HEK293 (cell line): ENCODE data around the gene SEC63.
A peak's percentile ranks its signal among the peaks of the same experiment; 100 is the strongest.

Source experiments
- CTCF ChIA-PET: fragments of 350-600 bp; formaldehyde crosslinking; extraction: SDS; loops from one replicate; lab custom pipeline; 2021; ENCODE audit warnings: antibody characterized with exemption; lab: Yijun Ruan, JAX
- POLR2A ChIA-PET: fragments of 300-600 bp; formaldehyde crosslinking; extraction: SDS; loops from one replicate; lab custom pipeline; 2020; ENCODE audit warnings: antibody characterized with exemption, inconsistent platforms; lab: Yijun Ruan, JAX
- H3K27ac ChIP-seq: fragments of 200-500 bp; sonication (Bioruptor generic); 2 replicates; pipeline ENCODE4 v1.5.1; 2014; ENCODE audit warnings: low read depth, low read length, control low read depth, inconsistent platforms; ENCODE audit errors: extremely low read depth
- H3K36me3 ChIP-seq, 2 experiments: fragments of 200-500 bp in 1 of 2; sonication (Bioruptor generic) in 1 of 2; 1 replicate in 1 of 2; 2 replicates in 1 of 2; pipeline ENCODE4 v1.5.1; 2014 to 2017; ENCODE audit warnings: inconsistent platforms in 2 of 2, low read length in 2 of 2; ENCODE audit not compliant: control insufficient read depth in 2 of 2, insufficient read depth in 1 of 2
- H3K4me1 ChIP-seq: fragments of 200-500 bp; sonication (Bioruptor generic); 2 replicates; pipeline ENCODE4 v1.5.1; 2014; ENCODE audit warnings: mild to moderate bottlenecking, low read length, inconsistent platforms; ENCODE audit not compliant: control insufficient read depth, insufficient read depth
- H3K4me3 ChIP-seq: 2 replicates; pipeline ENCODE4 v1.5.1; 2011; ENCODE audit warnings: low read depth, mild to moderate bottlenecking, control low read depth, low read length, moderate library complexity
- H3K9me3 ChIP-seq: fragments of 200-500 bp; sonication (Bioruptor generic); 2 replicates; pipeline ENCODE4 v1.5.1; 2014; ENCODE audit warnings: low read depth, low read length, inconsistent platforms; ENCODE audit not compliant: control insufficient read depth, insufficient read depth
- GLIS2 ChIP-seq: fragments of 450-650 bp; formaldehyde crosslinking; IDR thresholded peaks from 2 replicates; pipeline ENCODE4 v1.5.1; 2016; ENCODE audit warnings: missing biosample characterization, missing genetic modification characterization
- INSM2 ChIP-seq: fragments of 450-650 bp; formaldehyde crosslinking; IDR thresholded peaks from 2 replicates; pipeline ENCODE4 v1.5.1; 2016; ENCODE audit warnings: missing biosample characterization, missing genetic modification characterization
- KLF10 ChIP-seq: fragments of 450-650 bp; IDR thresholded peaks from 2 replicates; pipeline ENCODE4 v1.5.1; 2018; ENCODE audit warnings: missing biosample characterization, mild to moderate bottlenecking, missing genetic modification characterization
- SP3 ChIP-seq: fragments of 450-650 bp; formaldehyde crosslinking; IDR thresholded peaks from 2 replicates; pipeline ENCODE4 v1.5.1; 2016; ENCODE audit warnings: missing biosample characterization, missing genetic modification characterization
- ZBTB17 ChIP-seq: fragments of 450-650 bp; formaldehyde crosslinking; IDR thresholded peaks from 2 replicates; pipeline ENCODE4 v1.5.1; 2016; ENCODE audit warnings: missing biosample characterization, missing genetic modification characterization
- ZEB2 ChIP-seq: fragments of 450-650 bp; formaldehyde crosslinking; IDR thresholded peaks from 2 replicates; pipeline ENCODE4 v1.5.1; 2016; ENCODE audit warnings: missing biosample characterization, missing genetic modification characterization
- ZNF221 ChIP-seq: fragments of 450-650 bp; formaldehyde crosslinking; IDR thresholded peaks from 2 replicates; pipeline ENCODE4 v1.5.1; 2017; ENCODE audit warnings: missing biosample characterization, missing genetic modification characterization, borderline replicate concordance
- ZNF488 ChIP-seq: fragments of 450-650 bp; formaldehyde crosslinking; IDR thresholded peaks from 2 replicates; pipeline ENCODE4 v1.5.1; 2016; ENCODE audit warnings: missing biosample characterization, missing genetic modification characterization
- ZNF660 ChIP-seq: fragments of 450-650 bp; IDR thresholded peaks from 2 replicates; pipeline ENCODE4 v1.5.1; 2018; ENCODE audit warnings: missing biosample characterization, mild to moderate bottlenecking, missing genetic modification characterization
- ZNF785 ChIP-seq: fragments of 450-650 bp; formaldehyde crosslinking; IDR thresholded peaks from 2 replicates; pipeline ENCODE4 v1.5.1; 2016; ENCODE audit warnings: missing biosample characterization, missing genetic modification characterization
- ZSCAN30 ChIP-seq: fragments of 450-650 bp; IDR thresholded peaks from 2 replicates; pipeline ENCODE4 v1.5.1; 2018; ENCODE audit warnings: missing biosample characterization, mild to moderate bottlenecking, missing genetic modification characterization, moderate library complexity
- TF ChIP-seq, protein P1 (sequence below): fragments of 450-650 bp; formaldehyde crosslinking; IDR thresholded peaks from 2 replicates; pipeline ENCODE4 v1.5.1; 2016; ENCODE audit warnings: missing biosample characterization, missing genetic modification characterization
- TF ChIP-seq, protein P2 (sequence below): fragments of 450-650 bp; formaldehyde crosslinking; IDR thresholded peaks from 2 replicates; pipeline ENCODE4 v1.5.1; 2016; ENCODE audit warnings: missing biosample characterization, missing genetic modification characterization
- TF ChIP-seq, protein P3 (sequence below): fragments of 450-650 bp; formaldehyde crosslinking; IDR thresholded peaks from 2 replicates; pipeline ENCODE4 v1.5.1; 2017; ENCODE audit warnings: missing biosample characterization, missing genetic modification characterization
- TF ChIP-seq, protein P4 (sequence below): fragments of 450-650 bp; formaldehyde crosslinking; IDR thresholded peaks from 2 replicates; pipeline ENCODE4 v1.5.1; 2016; ENCODE audit warnings: missing biosample characterization, missing genetic modification characterization, borderline replicate concordance
- TF ChIP-seq, protein P5 (sequence below): fragments of 450-650 bp; formaldehyde crosslinking; IDR thresholded peaks from 2 replicates; pipeline ENCODE4 v1.5.1; 2016; ENCODE audit warnings: missing biosample characterization, missing genetic modification characterization
- TF ChIP-seq, protein P6 (sequence below): fragments of 450-650 bp; formaldehyde crosslinking; IDR thresholded peaks from 2 replicates; pipeline ENCODE4 v1.5.1; 2016; ENCODE audit warnings: missing biosample characterization, missing genetic modification characterization, borderline replicate concordance

SEC63 gene, protein sequence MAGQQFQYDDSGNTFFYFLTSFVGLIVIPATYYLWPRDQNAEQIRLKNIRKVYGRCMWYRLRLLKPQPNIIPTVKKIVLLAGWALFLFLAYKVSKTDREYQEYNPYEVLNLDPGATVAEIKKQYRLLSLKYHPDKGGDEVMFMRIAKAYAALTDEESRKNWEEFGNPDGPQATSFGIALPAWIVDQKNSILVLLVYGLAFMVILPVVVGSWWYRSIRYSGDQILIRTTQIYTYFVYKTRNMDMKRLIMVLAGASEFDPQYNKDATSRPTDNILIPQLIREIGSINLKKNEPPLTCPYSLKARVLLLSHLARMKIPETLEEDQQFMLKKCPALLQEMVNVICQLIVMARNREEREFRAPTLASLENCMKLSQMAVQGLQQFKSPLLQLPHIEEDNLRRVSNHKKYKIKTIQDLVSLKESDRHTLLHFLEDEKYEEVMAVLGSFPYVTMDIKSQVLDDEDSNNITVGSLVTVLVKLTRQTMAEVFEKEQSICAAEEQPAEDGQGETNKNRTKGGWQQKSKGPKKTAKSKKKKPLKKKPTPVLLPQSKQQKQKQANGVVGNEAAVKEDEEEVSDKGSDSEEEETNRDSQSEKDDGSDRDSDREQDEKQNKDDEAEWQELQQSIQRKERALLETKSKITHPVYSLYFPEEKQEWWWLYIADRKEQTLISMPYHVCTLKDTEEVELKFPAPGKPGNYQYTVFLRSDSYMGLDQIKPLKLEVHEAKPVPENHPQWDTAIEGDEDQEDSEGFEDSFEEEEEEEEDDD

GRCh38 chr6:107957909-107958688, at the start of gene SEC63:
Gene SEC63 (minus strand): TSS chr6:107958208. CDS start chr6:107958009, 199 bp downstream.
- H3K36me3 ChIP-seq: no peaks in the 10 kb centered on the region; a peak in 1 of 3 replicates
- H3K9me3 ChIP-seq: no peaks in the 10 kb centered on the region
- H3K27ac ChIP-seq: peak within 1 kb of the TSS; percentile 88
- peak within 1 kb of the TSS; percentile 59 for H3K4me3 ChIP-seq
- no peaks in the 10 kb centered on the region; the same call in 1 of the 2 replicates for H3K4me1 ChIP-seq
- CTCF ChIA-PET: interaction anchor here (0.6 kb wide), 1 partner anchor 282 kb away, joined by 4 read pairs; no protein-coding TSS in a partner anchor
- POLR2A ChIA-PET: interaction anchor here (0.6 to 3.1 kb wide), 25 partner anchors 8 to 1136 kb away, joined by 3 to 13 read pairs (median 4); partner anchors contain the start of genes AFG1L, FOXO3, PDSS2 and SNX3
- TF ChIP-seq ZNF488 (tag by site-specific recombination): no peak
- TF ChIP-seq, protein P1, sequence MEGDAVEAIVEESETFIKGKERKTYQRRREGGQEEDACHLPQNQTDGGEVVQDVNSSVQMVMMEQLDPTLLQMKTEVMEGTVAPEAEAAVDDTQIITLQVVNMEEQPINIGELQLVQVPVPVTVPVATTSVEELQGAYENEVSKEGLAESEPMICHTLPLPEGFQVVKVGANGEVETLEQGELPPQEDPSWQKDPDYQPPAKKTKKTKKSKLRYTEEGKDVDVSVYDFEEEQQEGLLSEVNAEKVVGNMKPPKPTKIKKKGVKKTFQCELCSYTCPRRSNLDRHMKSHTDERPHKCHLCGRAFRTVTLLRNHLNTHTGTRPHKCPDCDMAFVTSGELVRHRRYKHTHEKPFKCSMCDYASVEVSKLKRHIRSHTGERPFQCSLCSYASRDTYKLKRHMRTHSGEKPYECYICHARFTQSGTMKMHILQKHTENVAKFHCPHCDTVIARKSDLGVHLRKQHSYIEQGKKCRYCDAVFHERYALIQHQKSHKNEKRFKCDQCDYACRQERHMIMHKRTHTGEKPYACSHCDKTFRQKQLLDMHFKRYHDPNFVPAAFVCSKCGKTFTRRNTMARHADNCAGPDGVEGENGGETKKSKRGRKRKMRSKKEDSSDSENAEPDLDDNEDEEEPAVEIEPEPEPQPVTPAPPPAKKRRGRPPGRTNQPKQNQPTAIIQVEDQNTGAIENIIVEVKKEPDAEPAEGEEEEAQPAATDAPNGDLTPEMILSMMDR: peak; percentile 71
- peak; percentile 53 for TF ChIP-seq ZEB2
- TF ChIP-seq ZNF660 (tag by site-specific recombination): peak; percentile 48; the same call in 1 of the 2 replicates
- TF ChIP-seq, protein P2, sequence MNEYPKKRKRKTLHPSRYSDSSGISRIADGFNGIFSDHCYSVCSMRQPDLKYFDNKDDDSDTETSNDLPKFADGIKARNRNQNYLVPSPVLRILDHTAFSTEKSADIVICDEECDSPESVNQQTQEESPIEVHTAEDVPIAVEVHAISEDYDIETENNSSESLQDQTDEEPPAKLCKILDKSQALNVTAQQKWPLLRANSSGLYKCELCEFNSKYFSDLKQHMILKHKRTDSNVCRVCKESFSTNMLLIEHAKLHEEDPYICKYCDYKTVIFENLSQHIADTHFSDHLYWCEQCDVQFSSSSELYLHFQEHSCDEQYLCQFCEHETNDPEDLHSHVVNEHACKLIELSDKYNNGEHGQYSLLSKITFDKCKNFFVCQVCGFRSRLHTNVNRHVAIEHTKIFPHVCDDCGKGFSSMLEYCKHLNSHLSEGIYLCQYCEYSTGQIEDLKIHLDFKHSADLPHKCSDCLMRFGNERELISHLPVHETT (tag by site-specific recombination): 0 out of 2 replicates have a peak, but pooled peaks have one; percentile 28
- TF ChIP-seq, protein P3, sequence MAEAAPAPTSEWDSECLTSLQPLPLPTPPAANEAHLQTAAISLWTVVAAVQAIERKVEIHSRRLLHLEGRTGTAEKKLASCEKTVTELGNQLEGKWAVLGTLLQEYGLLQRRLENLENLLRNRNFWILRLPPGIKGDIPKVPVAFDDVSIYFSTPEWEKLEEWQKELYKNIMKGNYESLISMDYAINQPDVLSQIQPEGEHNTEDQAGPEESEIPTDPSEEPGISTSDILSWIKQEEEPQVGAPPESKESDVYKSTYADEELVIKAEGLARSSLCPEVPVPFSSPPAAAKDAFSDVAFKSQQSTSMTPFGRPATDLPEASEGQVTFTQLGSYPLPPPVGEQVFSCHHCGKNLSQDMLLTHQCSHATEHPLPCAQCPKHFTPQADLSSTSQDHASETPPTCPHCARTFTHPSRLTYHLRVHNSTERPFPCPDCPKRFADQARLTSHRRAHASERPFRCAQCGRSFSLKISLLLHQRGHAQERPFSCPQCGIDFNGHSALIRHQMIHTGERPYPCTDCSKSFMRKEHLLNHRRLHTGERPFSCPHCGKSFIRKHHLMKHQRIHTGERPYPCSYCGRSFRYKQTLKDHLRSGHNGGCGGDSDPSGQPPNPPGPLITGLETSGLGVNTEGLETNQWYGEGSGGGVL (tag by site-specific recombination): peak; percentile 98
- TF ChIP-seq, protein P4, sequence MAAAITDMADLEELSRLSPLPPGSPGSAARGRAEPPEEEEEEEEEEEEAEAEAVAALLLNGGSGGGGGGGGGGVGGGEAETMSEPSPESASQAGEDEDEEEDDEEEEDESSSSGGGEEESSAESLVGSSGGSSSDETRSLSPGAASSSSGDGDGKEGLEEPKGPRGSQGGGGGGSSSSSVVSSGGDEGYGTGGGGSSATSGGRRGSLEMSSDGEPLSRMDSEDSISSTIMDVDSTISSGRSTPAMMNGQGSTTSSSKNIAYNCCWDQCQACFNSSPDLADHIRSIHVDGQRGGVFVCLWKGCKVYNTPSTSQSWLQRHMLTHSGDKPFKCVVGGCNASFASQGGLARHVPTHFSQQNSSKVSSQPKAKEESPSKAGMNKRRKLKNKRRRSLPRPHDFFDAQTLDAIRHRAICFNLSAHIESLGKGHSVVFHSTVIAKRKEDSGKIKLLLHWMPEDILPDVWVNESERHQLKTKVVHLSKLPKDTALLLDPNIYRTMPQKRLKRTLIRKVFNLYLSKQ: no peak
- TF ChIP-seq ZNF785 (tag by site-specific recombination): peak; percentile 78; the same call in 1 of the 2 replicates
- TF ChIP-seq, protein P5, sequence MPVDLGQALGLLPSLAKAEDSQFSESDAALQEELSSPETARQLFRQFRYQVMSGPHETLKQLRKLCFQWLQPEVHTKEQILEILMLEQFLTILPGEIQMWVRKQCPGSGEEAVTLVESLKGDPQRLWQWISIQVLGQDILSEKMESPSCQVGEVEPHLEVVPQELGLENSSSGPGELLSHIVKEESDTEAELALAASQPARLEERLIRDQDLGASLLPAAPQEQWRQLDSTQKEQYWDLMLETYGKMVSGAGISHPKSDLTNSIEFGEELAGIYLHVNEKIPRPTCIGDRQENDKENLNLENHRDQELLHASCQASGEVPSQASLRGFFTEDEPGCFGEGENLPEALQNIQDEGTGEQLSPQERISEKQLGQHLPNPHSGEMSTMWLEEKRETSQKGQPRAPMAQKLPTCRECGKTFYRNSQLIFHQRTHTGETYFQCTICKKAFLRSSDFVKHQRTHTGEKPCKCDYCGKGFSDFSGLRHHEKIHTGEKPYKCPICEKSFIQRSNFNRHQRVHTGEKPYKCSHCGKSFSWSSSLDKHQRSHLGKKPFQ: no peak
- TF ChIP-seq, protein P6, sequence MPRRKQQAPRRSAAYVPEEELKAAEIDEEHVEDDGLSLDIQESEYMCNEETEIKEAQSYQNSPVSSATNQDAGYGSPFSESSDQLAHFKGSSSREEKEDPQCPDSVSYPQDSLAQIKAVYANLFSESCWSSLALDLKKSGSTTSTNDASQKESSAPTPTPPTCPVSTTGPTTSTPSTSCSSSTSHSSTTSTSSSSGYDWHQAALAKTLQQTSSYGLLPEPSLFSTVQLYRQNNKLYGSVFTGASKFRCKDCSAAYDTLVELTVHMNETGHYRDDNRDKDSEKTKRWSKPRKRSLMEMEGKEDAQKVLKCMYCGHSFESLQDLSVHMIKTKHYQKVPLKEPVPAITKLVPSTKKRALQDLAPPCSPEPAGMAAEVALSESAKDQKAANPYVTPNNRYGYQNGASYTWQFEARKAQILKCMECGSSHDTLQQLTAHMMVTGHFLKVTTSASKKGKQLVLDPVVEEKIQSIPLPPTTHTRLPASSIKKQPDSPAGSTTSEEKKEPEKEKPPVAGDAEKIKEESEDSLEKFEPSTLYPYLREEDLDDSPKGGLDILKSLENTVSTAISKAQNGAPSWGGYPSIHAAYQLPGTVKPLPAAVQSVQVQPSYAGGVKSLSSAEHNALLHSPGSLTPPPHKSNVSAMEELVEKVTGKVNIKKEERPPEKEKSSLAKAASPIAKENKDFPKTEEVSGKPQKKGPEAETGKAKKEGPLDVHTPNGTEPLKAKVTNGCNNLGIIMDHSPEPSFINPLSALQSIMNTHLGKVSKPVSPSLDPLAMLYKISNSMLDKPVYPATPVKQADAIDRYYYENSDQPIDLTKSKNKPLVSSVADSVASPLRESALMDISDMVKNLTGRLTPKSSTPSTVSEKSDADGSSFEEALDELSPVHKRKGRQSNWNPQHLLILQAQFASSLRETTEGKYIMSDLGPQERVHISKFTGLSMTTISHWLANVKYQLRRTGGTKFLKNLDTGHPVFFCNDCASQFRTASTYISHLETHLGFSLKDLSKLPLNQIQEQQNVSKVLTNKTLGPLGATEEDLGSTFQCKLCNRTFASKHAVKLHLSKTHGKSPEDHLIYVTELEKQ: no peak; the same call in 1 of the 2 replicates
- TF ChIP-seq ZNF221 (tag by site-specific recombination): no peak
- TF ChIP-seq GLIS2 (tag by site-specific recombination): peak; percentile 92
- peak; percentile 97 for TF ChIP-seq ZBTB17 (tag by site-specific recombination)
- peak; percentile 94 for TF ChIP-seq SP3 (tag by site-specific recombination)
- 0 out of 2 replicates have a peak, but pooled peaks have one; percentile 14 for TF ChIP-seq KLF10 (tag by site-specific recombination)
- peak; percentile 10; the same call in 1 of the 2 replicates for TF ChIP-seq ZSCAN30 (tag by site-specific recombination)
- TF ChIP-seq INSM2: 0 out of 2 replicates have a peak, but pooled peaks have one; percentile 48
